ENCODE data around the gene CRYBA1. TPM values are rescaled to one million over a fixed set of nuclear protein-coding genes. Genes with fewer than 3 reads are reported as not detected.

CRYBA1 gene
- polyA plus RNA-seq, 3 donors: not detected

DNA sequence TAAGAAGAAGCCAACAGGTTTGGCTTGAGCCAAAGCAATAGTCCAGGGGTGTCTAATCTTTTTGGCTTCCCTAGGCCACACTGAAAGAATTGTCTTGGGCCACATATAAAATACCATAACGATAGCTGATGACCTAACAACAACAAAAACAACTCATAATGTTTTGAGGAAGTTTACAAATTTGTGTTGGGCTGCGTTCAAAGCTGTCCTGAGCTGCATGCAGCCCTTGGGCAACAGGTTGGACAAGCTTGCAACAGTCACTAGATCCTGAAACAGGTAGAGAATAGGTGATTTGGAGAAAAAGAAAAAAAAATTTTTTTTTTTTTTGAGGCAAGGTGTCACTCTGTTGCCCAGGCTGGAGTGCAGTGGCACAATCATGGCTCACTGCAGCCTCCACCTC is 4.5 kb downstream of the CRYBA1 start:
- Histone ChIP-seq H3K9ac (ENCODE audit: insufficient read depth, low read length, poor library complexity, severe bottlenecking) (no peak overlapping the region), H3K79me2 (ENCODE audit: insufficient read depth, low read length) (peaks cover 10% of the 10 kb centered on the region), H3K36me3 (replicated peaks in 1 of 2; ENCODE audit: control insufficient read depth in 1 of 2, insufficient read depth in 2 of 2, low read length in 2 of 2) (peaks cover 0 to 24% of the 10 kb centered on the region in 2 donors), H3K4me2 (replicated peaks; ENCODE audit: extremely low read depth, low read length, poor library complexity, severe bottlenecking) (no peak overlapping the region), H3K27me3 (ENCODE audit: control insufficient read depth in 2 of 2, insufficient read depth in 2 of 2, low read length in 2 of 2) (no peaks in the 10 kb centered on the region), H3K9me3 (replicated peaks in 1 of 2; ENCODE audit: control insufficient read depth in 1 of 2, insufficient read depth in 1 of 2, low read length in 2 of 2) (no peaks in the 10 kb centered on the region), H3K4me3 (replicated peaks in 1 of 3; ENCODE audit: low read depth in 2 of 3, low read length in 3 of 3) (no peak overlapping the region), H2AFZ (ENCODE audit: insufficient read depth, low read depth, low read length, poor library complexity, severe bottlenecking) (no peak overlapping the region), H3K4me1 (ENCODE audit: control insufficient read depth in 1 of 2, insufficient read depth in 2 of 2, low read length in 2 of 2) (peaks cover 21 to 43% of the 10 kb centered on the region in 2 donors), H3K27ac (ENCODE audit: low read depth in 1 of 2, low read length in 2 of 2) (no peak overlapping the region), H4K20me1 (ENCODE audit: insufficient read depth, low read length) (peaks cover 59% of the 10 kb centered on the region)
- Mint-ChIP-seq H3K9me3 (peaks cover 0 to 2% (median 0%) of the 10 kb centered on the region in 7 donors), H3K27ac (peak overlapping the region in 2 of 7 donors; percentile 25 to 63), H3K4me1 (peaks cover 41% of the 10 kb centered on the region), H3K4me3 (no peak overlapping the region), H3K27me3 (ENCODE audit: low read depth in 3 of 3) (no peaks in the 10 kb centered on the region), H3K36me3 (peaks cover 13 to 33% of the 10 kb centered on the region in 2 donors)
- no CpG with 5 or more reads among the region's 2 CpGs for WGBS (ENCODE audit: insufficient coverage)
- intact Hi-C loops (cut with micrococcal nuclease): loop anchor here in 1 of 2 donors (5.0 kb wide), 1 partner anchor 36 kb away; no protein-coding TSS in a partner anchor
- TF ChIP-seq, protein P1, sequence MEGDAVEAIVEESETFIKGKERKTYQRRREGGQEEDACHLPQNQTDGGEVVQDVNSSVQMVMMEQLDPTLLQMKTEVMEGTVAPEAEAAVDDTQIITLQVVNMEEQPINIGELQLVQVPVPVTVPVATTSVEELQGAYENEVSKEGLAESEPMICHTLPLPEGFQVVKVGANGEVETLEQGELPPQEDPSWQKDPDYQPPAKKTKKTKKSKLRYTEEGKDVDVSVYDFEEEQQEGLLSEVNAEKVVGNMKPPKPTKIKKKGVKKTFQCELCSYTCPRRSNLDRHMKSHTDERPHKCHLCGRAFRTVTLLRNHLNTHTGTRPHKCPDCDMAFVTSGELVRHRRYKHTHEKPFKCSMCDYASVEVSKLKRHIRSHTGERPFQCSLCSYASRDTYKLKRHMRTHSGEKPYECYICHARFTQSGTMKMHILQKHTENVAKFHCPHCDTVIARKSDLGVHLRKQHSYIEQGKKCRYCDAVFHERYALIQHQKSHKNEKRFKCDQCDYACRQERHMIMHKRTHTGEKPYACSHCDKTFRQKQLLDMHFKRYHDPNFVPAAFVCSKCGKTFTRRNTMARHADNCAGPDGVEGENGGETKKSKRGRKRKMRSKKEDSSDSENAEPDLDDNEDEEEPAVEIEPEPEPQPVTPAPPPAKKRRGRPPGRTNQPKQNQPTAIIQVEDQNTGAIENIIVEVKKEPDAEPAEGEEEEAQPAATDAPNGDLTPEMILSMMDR (IDR thresholded peaks at IDR 0.05): no peak
- peak in 2 of 3 donors; percentile 15 to 45 for DNase-seq

DNA sequence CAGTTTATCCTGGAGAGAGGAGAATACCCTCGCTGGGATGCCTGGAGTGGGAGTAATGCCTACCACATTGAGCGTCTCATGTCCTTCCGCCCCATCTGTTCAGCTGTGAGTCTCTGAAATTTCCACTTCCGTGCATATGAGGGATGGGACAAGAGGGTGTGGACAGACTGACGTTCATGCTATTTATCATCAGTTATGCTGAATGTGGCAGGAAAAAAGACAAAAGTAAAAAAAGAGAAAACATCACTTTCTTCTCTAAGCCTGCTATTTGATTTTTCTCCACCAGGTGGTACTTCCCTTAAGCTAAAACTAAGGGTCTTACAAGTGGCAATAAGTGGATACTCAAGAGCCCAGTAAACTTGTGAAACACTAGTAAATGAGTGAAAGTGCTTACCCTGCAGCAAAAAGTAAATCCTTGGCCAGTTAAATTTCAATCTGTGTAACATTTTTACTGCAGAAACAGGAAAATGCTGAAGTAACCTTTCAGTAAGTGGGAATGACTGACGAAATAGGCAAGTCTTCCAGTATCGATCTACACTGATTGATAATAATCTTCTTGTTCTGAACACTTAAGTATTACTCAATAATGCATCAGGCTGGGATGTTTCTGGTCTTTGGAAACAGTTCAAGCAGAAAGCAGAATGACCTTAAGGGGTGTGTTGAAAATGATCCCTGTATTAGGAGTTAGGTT is 5.6 kb downstream of the CRYBA1 start:
- Histone ChIP-seq H3K4me2 (replicated peaks; ENCODE audit: extremely low read depth, low read length, poor library complexity, severe bottlenecking) (no peak overlapping the region), H2AFZ (ENCODE audit: insufficient read depth, low read depth, low read length, poor library complexity, severe bottlenecking) (no peak overlapping the region), H3K4me1 (ENCODE audit: control insufficient read depth in 1 of 2, insufficient read depth in 2 of 2, low read length in 2 of 2) (peaks cover 26 to 49% of the 10 kb centered on the region in 2 donors), H3K9me3 (replicated peaks in 1 of 2; ENCODE audit: control insufficient read depth in 1 of 2, insufficient read depth in 1 of 2, low read length in 2 of 2) (no peaks in the 10 kb centered on the region), H3K36me3 (replicated peaks in 1 of 2; ENCODE audit: control insufficient read depth in 1 of 2, insufficient read depth in 2 of 2, low read length in 2 of 2) (peaks cover 0 to 24% of the 10 kb centered on the region in 2 donors), H4K20me1 (ENCODE audit: insufficient read depth, low read length) (peaks cover 70% of the 10 kb centered on the region), H3K79me2 (ENCODE audit: insufficient read depth, low read length) (peaks cover 21% of the 10 kb centered on the region), H3K27ac (ENCODE audit: low read depth in 1 of 2, low read length in 2 of 2) (no peak overlapping the region), H3K4me3 (replicated peaks in 1 of 3; ENCODE audit: low read depth in 2 of 3, low read length in 3 of 3) (no peak overlapping the region), H3K27me3 (ENCODE audit: control insufficient read depth in 2 of 2, insufficient read depth in 2 of 2, low read length in 2 of 2) (no peaks in the 10 kb centered on the region), H3K9ac (ENCODE audit: insufficient read depth, low read length, poor library complexity, severe bottlenecking) (no peak overlapping the region)
- Mint-ChIP-seq H3K4me1 (peaks cover 46% of the 10 kb centered on the region), H3K36me3 (peaks cover 16 to 37% of the 10 kb centered on the region in 2 donors), H3K9me3 (peaks cover 0 to 2% (median 0%) of the 10 kb centered on the region in 7 donors), H3K27me3 (ENCODE audit: low read depth in 3 of 3) (no peaks in the 10 kb centered on the region), H3K4me3 (no peak overlapping the region), H3K27ac (peak overlapping the region in 2 of 7 donors; percentile 15 to 66)
- 93% methylated on average over 3 of the region's 7 CpGs for WGBS (ENCODE audit: insufficient coverage)
- TF ChIP-seq, protein P1 (IDR thresholded peaks at IDR 0.05): peak; percentile 76
- peak in 1 of 3 donors; percentile 38 for DNase-seq
- intact Hi-C loops (cut with micrococcal nuclease): loop anchor here in 1 of 2 donors (5.0 kb wide), 1 partner anchor 35 kb away; no protein-coding TSS in a partner anchor

All from CD14-positive monocyte (primary cell).